ENCODE measurements around the gene ST6GALNAC2. TPM values are rescaled to one million over a fixed set of nuclear protein-coding genes. Genes with fewer than 3 reads are reported as not detected.

Gene ST6GALNAC2
- total RNA-seq, 1 donor from 2014 or later, result 4.5 TPM

GRCh38 chr17:76517638-76518038 is 68.0 kb downstream of the ST6GALNAC2 start:
- no peak overlapping the region for H3K27ac Mint-ChIP-seq (ENCODE audit: unreplicated experiment)
- no peaks in the 10 kb centered on the region for H3K9me3 Mint-ChIP-seq
- no peak for DNase-seq (ENCODE audit: low read depth, low spot score)
- H3K27me3 Mint-ChIP-seq (ENCODE audit: low read depth), result no peaks in the 10 kb centered on the region
- no peak overlapping the region for H3K4me3 Mint-ChIP-seq
- no peaks in the 10 kb centered on the region for H3K36me3 Mint-ChIP-seq (ENCODE audit: low read depth)
- no peaks in the 10 kb centered on the region for H3K4me1 Mint-ChIP-seq
- TF ChIP-seq, protein P1, sequence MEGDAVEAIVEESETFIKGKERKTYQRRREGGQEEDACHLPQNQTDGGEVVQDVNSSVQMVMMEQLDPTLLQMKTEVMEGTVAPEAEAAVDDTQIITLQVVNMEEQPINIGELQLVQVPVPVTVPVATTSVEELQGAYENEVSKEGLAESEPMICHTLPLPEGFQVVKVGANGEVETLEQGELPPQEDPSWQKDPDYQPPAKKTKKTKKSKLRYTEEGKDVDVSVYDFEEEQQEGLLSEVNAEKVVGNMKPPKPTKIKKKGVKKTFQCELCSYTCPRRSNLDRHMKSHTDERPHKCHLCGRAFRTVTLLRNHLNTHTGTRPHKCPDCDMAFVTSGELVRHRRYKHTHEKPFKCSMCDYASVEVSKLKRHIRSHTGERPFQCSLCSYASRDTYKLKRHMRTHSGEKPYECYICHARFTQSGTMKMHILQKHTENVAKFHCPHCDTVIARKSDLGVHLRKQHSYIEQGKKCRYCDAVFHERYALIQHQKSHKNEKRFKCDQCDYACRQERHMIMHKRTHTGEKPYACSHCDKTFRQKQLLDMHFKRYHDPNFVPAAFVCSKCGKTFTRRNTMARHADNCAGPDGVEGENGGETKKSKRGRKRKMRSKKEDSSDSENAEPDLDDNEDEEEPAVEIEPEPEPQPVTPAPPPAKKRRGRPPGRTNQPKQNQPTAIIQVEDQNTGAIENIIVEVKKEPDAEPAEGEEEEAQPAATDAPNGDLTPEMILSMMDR (conservative IDR thresholded peaks at IDR 0.05), result no peak

Other genes with a start within 250 kb of the ST6GALNAC2 start
- 68.4 and 73.6 TPM in 2 replicates for gene PRPSAP1, start 231.9 kb downstream of the ST6GALNAC2 start, total RNA-seq
- gene SPHK1, start 201.3 kb downstream of the ST6GALNAC2 start, total RNA-seq, result 19.5 and 21.1 TPM in 2 replicates
- gene UBE2O, start 132.7 kb downstream of the ST6GALNAC2 start, total RNA-seq, result 70.0 and 71.4 TPM in 2 replicates
- 0.39 TPM in 1 of 2 replicates, not detected in the other for gene AANAT, start 118.3 kb downstream of the ST6GALNAC2 start, total RNA-seq
- 2.0 and 3.6 TPM in 2 replicates for gene RHBDF2, start 84.4 kb downstream of the ST6GALNAC2 start, total RNA-seq
- gene CYGB, start 48.2 kb downstream of the ST6GALNAC2 start, total RNA-seq, result 8.6 and 8.7 TPM in 2 replicates
- gene PRCD, start 45.8 kb downstream of the ST6GALNAC2 start, total RNA-seq, result 0.41 and 0.75 TPM in 2 replicates
- gene ST6GALNAC1, start 57.9 kb upstream of the ST6GALNAC2 start, total RNA-seq, result not detected in 2 replicates
- 46.1 and 54.0 TPM in 2 replicates for gene MXRA7, start 125.1 kb upstream of the ST6GALNAC2 start, total RNA-seq
- 25.1 and 29.0 TPM in 2 replicates for gene JMJD6, start 140.7 kb upstream of the ST6GALNAC2 start, total RNA-seq
- 28.7 and 32.3 TPM in 2 replicates for gene METTL23, start 141.0 kb upstream of the ST6GALNAC2 start, total RNA-seq
- gene SRSF2, start 151.5 kb upstream of the ST6GALNAC2 start, total RNA-seq, result 425 and 453 TPM in 2 replicates
- 29.6 and 31.6 TPM in 2 replicates for gene MFSD11, start 152.3 kb upstream of the ST6GALNAC2 start, total RNA-seq

All from neural crest cell (in vitro differentiated cells).